8988T (cell line): ENCODE data around the gene DOK7.
"Not testable (repeated sequence)": the region's sequence is repeated elsewhere in the genome, so short reads cannot be mapped to it uniquely, and the experiment has no call there.

Experiments used
- DNase-seq: peaks from one replicate; pipeline ENCODE4 v3.0.0; 2011

The DOK7 gene

DNA sequence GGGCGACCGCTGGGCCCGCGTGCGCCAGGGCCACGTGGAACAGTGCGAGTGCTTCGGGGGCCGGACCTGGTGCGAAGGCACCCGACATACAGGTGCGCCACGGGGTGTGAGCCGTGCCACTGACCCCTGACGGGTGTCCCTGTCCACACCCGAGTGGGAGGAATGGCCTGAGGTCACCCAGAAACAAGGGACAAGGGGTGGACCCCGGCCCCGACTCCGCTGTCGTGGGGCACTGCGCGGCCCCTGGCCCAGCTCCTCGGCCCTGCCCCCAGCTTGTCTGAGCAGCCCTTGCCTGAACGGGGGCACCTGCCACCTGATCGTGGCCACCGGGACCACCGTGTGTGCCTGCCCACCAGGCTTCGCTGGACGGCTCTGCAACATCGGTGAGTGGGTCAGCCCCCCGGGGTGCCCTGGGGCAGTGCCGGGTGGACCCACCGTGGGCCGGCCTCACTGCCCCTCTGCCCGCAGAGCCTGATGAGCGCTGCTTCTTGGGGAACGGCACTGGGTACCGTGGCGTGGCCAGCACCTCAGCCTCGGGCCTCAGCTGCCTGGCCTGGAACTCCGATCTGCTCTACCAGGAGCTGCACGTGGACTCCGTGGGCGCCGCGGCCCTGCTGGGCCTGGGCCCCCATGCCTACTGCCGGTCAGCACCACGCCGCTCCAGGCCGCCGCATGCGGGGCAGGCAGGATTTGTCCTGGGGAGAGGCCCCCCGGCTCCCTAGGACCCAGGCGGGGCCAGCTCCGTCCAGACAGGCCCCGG is 18.6 kb upstream of the DOK7 start:
- DNase-seq: peak; percentile 18

DNA sequence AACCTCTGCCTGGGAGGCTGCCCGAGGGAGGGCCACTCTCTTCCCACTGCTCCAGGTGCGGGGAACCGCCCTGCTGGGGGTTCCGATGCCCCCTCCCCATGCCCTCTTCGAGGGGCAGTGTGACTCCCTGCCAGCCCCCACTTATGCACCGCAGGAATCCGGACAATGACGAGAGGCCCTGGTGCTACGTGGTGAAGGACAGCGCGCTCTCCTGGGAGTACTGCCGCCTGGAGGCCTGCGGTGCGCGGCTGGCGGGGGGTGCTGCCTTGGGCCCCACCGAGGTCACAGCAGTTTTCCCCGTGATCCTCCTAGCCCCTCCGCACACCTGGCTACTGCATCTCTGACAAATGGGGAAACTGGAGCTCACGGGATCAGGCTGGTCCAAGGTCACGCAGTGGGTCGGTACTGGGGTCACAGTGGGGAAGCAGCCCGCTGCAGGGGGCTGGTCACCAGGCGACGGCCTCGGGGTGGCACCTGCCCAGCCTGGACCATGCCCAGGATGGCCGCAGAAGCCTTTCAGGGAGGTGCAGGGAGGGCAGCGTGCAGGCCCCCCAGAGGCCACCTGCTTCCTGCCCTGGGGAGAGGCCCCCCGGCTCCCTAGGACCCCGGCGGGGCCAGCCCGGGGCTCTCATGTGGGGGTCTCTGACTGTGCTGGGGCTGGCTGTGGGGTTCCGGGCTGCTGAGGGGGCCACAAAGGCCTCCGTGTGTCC is 17.8 kb upstream of the DOK7 start:
- DNase-seq: peak; percentile 33

DNA sequence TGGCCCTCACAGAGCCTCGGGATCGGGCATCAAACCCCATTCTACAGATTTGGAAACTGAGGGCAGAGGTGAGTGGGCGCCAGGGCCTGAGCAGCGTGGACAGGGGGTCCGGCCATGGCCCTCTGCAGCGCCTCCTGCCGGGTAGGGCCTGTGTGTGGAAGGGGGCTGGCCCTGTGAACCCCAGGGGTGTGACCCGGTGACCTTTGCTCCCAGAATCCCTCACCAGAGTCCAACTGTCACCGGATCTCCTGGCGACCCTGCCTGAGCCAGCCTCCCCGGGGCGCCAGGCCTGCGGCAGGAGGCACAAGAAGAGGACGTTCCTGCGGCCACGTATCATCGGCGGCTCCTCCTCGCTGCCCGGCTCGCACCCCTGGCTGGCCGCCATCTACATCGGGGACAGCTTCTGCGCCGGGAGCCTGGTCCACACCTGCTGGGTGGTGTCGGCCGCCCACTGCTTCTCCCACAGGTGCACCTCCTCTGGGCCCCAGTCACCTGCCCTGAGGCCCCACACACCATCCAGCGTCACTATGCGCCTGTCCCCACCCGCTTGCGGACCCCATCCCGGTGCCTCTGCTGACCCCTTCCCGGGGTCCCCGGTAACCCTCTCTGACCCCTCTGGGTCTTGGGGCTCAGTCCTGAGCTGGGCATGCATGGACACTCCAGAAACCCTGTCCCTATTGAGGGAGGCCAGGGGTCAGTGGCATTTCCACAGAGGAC is 17.1 kb upstream of the DOK7 start:
- peak; percentile 15 for DNase-seq

DNA sequence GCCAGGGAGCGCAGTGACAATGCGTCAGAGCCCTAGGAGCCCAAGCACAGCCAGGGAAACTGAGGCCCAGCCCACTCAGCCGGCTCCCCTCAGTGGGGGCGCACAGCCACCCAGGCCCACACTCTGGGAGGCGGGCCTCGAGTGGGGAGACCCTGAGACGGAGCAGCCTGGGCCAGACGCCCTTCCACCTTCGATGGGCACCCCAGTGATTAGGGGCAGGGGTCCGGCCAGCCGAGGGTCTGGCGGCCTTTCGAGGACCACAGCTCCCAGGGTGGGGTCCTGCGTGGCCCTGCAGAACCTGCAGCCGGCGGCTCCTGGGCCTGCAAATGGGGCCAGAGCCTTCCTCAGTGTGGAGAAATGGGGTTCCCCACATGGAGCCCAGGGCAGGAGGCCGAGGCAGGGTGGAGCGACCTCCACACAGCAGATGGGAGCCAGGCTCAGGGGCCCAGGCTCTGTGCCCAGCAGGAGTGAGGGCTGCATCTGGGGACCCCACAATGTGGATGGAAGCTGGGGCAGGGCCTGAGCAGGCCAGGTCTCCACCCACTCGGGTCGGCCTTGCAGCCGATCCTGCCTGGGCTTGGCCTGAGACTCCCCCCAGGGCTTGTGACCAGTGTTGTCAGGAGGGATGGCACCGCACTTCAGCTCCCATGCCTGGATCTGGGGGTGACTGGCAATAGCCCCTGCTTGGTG is 16.3 kb upstream of the DOK7 start:
- peak; percentile 45 for DNase-seq

DNA sequence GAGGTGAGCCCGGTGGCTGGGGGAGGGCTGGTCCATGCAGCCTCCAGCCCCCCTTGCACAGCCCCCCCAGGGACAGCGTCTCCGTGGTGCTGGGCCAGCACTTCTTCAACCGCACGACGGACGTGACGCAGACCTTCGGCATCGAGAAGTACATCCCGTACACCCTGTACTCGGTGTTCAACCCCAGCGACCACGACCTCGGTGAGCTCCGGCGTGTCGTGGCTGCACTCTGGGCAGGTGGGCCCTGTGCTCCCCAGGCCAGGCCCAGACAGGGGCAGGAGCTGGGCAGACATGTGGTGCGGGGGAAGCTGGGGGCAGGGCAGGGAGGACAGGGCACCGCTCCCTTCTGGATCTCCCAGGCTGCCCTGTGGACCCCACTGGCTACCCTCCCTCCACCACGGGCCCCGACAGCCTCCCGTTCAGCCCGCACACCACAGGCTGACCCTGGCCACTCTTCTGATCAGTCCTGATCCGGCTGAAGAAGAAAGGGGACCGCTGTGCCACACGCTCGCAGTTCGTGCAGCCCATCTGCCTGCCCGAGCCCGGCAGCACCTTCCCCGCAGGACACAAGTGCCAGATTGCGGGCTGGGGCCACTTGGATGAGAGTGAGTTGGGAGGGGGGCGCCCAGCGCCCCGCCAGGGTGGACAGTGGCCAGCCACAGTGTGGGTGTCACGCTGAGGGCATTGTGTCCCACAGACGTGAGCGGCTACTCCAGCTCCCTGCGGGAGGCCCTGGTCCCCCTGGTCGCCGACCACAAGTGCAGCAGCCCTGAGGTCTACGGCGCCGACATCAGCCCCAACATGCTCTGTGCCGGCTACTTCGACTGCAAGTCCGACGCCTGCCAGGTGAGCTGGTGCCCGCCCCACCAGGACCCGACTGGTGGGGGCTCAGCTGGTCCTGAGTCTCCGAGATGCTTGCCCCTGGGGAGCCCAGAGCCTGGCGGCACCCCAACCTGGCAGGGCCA is 15.4 kb upstream of the DOK7 start:
- DNase-seq: peak; percentile 24

DNA sequence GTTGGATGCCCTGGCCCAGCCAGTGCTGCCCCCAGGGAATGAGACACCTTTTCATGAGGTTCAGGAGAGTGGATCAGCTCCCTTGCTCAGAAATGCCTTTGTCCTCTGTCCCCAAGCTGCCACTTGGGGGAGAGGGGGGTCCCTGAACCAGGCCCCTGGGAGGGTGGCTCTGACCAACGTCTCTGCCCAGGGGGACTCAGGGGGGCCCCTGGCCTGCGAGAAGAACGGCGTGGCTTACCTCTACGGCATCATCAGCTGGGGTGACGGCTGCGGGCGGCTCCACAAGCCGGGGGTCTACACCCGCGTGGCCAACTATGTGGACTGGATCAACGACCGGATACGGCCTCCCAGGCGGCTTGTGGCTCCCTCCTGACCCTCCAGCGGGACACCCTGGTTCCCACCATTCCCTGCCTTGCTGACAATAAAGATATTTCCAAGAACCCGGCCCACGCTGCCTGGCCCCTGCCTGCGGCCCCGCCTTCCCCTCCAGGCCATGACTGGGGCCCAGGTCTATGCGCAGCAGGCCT is 14.0 kb upstream of the DOK7 start:
- no peak for DNase-seq

DNA sequence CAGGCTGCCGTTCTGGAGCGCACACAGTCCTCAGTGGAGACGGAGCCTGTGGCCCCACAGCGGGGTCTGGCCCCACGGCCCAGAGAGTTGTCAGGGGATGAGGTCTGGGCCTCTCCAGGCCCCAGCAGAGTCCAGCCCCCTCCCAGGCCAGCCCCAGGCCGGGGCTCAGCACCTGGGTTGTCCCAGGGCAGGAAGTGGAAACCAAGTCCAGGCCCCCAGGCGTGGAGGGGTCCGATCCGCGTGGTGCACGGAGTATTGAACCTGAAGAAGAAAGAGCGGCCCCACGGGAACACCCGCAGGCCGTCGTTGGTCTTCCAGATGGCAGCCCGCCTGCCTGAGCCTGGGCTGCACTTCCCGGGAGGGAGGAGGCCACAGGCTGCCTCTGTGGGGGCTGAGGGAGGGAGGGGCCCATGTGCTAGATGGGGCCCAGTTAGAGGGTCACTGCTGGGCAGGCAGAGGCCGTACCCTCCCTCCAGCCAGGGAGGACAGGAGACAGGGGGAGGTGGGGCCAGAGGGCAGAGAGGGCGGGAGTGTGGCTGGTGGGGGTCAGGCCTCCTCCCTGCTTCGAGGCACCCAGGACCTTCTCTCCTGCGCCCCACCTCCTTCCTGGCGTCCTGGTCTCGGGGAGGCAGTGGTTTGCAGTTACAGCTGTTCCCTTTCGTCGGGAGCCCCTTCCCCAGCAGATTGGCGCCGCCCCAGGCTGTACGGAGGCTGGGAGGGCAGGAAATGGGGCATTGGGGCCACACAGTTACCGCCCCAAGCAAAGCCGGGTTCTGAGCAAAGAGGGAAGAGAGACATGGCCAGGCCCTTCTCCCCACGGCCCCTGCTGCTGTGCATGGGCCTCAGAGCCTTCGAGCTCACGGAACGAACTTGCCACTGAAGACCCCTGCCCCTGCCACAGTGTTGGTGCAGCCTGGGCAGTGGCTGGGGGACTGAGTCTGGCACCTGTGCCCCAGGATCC is 13.3 kb upstream of the DOK7 start:
- peak; percentile 10 for DNase-seq

DNA sequence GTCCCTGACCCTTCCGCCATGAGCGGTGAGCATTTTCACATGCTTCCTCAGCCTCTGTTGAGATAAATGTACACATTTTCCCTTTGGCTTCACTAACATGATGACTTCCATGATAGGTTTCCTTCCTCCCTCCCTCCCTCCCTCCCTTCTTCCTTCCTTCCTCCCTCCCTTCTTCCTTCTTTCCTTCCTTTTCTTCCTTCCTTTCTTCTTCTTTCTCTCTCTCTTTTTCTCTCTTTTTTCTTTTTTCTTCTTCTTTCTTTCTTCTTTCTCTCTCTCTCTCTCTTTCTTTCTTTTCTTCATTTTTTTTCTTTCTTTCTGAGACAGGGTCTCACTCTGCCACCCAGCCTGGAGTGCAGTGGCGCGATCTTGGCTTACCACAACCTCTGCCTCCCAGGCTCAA is 12.5 kb upstream of the DOK7 start:
- no peak for DNase-seq

DNA sequence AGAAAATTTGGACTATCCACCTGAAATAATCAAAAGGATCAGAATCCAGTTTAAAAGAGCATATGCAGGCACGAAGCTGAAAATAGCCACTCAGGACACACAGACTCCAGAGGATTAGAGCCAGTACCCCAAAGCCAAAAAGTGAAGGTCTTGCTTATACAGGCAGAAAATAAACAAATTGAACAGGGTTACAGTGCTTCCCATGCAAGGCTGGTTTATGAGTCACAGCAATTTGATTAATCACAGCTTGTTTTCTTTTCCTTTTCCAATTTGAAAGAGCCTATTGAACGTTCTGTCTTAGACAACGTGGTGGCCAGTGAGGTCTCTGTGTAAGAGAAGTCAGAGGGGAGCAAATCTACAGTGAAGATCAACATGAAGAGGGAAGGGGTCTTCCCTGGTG is 11.2 kb upstream of the DOK7 start:
- DNase-seq: no peak

DNA sequence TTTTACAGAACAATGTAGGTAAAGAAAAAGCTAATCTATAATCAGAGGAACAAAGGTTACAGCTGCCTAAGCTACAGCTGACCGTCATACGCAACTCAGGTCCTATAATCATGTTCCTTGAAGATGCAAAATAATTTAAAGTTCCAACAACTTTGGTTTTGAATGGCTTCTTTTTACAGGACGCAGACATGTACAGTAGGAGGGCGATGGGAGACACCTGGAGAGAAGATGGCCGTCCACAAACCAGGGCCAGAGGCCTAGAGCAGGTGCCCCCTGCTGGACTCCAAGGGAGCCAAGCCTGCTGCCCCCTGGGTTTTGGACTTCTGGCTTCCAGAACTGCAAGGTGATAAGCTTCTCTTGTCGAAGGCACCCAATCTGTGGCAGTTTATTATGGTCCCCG is 10.7 kb upstream of the DOK7 start:
- DNase-seq: no peak

DNA sequence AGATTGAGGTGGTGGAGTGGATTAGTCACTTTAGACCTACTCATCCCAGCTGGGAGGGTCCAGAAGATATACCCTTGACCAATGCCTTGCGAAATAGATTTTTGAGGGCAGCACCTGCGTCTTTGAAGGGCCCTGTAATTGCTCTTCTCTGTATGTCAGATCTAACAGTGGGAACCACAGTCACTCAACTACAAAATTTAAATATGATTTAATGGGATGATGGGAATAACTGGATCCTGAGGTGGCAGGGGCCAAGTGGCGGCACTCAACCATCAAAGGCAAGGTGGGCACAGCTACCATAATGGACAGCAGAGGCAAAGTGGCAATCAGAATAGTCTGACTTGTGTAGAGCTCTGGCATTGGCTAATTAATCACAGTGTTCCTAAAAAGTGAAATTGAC is 7.5 kb upstream of the DOK7 start:
- not testable (repeated sequence) for DNase-seq

DNA sequence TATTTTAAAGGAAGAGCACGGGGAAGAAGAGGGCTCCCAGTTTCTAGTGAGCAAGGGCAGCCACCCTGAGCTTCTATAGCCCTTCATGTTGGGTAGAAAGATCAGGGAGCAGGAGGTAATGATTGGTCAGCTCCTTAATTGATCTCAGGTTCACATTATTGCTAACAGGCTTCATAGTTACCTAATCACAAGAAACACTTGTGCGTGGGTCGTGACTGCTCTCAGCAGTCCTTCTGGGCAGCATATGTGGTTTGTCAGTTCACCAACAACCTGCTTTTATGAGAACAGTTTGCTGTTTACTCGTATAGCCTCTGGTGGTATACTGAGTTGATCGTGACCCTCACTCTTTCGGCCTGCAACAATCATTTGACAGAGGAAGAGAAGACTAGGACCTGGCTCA is 4.7 kb upstream of the DOK7 start:
- DNase-seq: no peak

DNA sequence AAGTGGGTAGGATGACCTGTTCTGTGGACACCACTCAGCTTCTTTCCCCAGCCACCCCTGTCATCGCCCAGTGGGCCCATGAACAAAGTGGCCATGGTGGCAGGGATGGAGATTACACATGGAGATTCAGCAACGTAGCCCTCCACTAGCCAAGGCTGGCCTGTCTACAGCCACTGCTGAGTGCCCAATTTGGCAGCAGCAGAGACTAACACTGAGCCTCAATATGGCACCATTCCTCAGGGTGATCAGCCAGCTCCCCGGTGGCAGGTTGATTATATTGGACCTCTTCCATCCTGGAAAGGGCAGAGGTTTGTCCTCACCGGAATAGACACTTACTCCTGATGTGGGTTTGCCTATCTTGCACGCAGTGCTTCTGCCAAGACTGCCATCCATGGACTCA is 4.0 kb upstream of the DOK7 start:
- DNase-seq: not testable (repeated sequence)

DNA sequence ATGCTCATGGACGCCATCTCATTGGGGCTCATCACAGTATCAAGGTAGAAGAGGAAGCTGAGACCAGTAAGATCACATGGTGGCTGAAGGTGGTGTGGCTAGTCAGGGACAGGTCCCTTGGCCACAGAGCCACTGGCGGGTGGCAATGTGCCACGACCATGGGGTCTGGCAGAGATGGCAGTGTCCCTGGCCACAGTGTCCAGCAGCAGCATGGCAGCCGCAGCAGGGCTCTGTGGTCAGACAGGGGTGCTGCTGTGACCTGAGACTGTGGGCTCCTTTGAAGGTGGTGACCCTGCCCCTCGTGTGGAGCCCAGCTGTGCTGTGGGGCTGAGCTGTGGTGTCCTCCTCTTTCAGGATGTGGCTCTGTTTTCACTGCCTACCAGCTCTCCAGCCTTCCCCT is 2.2 kb upstream of the DOK7 start:
- no peak for DNase-seq

DNA sequence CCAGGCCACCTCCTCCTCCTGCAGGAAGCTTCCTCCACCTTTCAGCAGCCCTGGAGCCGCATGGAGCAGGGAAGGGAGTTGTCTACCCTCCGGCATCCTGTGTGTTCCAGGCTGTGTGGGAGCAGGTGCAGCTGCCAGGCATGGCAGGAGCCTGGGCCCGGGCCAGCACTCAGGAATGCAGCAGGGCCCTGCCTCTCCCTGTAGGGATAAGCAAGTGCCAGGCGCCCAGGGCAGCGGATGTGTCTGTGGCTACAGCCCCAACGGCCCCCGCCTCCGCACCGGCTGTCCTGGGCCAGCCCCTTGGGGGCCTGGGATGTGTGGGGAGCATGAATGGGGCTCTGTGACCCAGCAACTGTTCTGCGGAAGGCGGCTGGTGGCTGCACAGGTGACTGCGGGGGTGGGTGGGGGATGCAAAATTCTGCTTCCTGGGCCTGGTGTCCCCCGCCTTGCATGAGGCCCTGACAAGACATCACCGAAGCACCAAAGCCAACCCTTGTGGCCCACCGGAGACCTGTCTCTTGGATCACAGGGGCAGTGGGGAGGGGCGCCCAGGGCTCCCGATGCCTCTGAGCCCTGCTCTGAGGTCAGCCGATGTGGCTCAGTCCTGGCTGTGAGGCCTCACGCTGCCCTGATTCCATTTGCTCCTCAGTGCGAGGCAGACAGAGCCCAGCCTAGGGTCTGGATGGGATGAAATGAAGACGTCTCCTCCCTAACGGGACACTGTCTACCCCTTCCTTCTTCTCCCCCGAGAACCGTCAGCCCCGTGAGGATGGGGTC is 1.4 kb upstream of the DOK7 start:
- no peak for DNase-seq

DNA sequence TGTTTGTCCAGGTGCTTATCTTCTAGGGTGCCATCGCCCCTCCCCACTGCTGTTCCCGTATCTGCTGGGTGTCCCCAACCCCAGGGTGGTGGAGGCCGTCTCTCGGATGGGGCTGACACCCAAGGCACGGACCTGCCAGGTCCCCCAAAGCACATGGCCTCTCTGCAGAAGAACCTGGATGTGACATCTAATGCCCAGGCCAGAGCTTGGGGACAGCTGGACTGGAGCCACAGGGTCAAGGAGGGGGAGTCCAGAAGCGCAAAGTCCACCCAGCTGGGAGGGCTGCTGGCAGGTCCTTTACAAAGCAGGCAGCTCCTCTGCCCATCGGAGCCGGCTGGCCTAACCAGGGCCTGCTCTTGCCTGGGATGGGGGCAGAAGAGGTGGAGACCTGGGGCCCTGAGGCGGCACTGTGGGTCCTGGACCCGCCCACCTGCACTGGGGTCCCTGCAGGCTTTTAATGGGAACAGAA is 751 bp upstream of the DOK7 start:
- no peak for DNase-seq

DNA sequence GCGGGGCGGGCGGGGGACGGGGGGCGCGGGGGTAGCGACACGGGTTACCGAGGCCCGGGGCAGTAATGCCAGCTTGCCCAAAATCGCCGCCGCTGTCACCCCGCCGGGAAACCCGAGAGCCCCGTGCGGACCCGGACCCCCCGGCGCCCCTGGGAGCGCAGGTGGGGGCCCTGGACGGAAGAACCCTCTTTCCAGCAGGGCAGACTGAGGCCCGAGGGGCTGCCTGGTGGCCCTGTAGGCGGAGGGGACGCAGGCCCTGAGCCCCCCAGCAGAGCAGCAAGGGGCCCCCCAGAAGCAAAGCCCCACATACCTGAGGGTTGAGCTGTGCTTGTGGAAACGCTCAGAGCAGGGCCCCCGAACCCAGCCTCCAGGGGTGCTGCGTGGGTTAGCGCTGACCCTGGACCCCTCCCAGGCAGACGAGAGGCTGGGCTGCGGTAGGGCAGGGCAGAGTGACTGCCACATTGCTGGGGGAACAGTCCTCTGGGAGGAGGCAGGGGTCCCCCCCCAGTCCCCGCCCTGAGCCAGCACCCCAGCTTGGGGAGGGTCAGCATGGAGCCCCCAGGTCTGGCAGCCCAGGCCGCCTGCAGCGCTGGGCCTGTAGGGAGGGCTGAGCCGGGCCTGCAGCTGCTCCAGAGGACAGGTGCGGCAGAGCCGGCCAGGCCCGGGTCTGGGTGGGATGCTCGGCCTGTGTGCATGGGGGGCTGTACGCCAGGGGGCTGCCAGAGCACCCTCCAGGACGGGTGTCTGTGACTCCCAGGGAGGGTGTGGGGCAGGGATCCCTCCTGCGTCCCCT is 646 bp downstream of the DOK7 start:
- DNase-seq: no peak

DNA sequence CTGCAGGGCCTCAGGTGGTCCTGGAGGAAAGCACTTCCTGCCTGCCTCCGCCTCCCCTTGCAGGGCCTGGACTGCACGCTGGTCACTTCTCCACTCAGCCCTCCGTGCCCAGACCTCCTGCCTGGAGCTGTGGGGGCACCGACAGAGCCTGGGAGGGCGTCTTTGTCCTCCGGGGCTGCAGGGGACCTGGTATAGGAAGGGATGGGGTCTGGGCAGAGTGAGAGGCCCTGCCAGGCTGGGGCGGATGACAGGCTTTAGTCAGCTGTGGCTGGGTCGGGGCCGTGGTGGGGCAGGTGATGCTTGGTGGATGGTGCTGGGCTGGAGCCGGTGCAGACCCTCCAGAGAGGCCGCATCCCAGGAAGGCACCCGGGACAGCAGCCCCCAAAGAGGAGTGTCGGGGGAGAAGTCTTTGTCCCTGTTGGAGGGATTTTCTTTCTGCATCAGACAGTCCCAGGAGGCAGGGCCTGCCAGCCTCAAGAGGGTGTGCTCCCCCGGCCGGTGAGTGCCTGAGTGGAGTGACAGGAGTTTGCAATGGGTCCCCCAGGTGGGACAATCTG is 1.3 kb downstream of the DOK7 start:
- DNase-seq: no peak
